Activated effector memory CD4-positive, alpha-beta T cell treated with Interleukin-2 at 50 U/mL for 16 hours (primary cell): ENCODE results near the gene LRRC31.
A peak's percentile ranks its signal among the peaks of the same experiment; 100 is the strongest.

Experiments
- DNase-seq: peaks from one replicate; pipeline ENCODE4 v3.0.0-alpha.2; 2020

Gene LRRC31

GRCh38 chr3:169812332-169813235 lies 57.2 kb downstream of the LRRC31 start, which contains the start of the genes LRRC34 and LRRIQ4:
Gene LRRC34 (minus strand): TSS chr3:169812904. CDS start chr3:169812548, 356 bp downstream.
Gene LRRIQ4 (plus strand): TSS chr3:169812870. CDS start chr3:169821922, 9,052 bp downstream.
- DNase-seq = peak; percentile 41

DNA sequence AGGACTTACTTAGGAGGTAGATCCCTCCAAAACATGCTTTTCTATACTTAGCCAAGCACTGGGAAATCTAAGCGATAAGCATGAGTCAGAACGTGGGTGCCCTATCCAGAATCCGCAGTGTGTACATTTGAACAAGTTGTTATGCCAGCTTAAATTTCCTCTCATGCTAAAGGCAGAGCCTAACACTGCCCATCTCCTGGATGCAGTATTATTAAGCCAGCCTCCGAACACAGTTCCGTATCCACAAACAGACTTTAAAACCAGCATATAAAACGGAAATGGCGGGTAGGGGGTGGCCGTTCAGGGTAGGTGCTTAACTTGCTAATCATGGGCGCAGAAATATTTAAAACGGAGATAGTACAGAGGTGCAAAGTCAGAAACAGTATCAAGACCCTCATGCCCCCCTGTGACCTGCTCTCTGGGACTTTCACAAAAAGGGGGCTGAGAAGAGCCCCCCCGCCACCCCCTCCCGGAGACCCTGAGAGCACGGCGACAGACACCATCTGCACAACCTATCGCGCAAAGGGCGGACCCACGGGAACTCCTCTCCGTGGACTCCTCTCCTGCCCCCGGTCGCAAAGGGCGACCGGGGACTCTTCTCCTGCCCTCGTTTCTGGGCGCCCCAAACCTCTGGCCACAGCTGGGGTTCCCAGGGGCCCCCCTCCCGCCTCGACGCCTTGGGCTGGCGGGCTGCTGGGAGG lies 58.0 kb downstream of the LRRC31 start:
- DNase-seq = no peak

DNA sequence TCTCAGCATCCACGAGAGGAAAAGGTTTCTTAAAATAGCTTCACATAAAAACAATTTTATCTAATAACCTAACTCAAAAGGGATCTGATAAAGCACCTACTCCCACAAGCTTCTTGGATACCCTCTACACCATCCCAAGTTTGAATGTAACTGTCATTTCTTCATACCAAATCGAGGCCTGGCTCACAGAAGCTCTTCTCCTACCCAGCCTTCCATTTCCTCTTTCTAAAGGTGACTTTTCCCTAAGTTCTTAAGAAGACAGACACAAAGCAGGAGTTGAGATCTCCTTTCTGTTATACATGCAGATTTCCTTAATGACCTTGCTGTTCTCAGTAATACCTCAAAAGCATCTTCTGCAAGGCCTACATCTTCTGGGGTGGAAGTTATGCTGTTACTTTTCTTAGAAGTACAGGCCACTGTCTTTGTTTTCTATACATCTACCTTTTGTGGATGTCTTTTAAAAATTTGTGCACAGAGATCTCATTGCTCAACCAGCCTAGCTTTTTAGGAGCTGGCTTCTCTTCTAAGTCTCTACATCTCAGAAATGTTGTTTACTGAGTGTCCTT lies 60.4 kb downstream of the LRRC31 start:
- DNase-seq = no peak

GRCh38 chr3:169804681-169805080 lies 65.1 kb downstream of the LRRC31 start:
- DNase-seq = no peak

GRCh38 chr3:169792359-169792758 lies 77.4 kb downstream of the LRRC31 start:
- no peak for DNase-seq

DNA sequence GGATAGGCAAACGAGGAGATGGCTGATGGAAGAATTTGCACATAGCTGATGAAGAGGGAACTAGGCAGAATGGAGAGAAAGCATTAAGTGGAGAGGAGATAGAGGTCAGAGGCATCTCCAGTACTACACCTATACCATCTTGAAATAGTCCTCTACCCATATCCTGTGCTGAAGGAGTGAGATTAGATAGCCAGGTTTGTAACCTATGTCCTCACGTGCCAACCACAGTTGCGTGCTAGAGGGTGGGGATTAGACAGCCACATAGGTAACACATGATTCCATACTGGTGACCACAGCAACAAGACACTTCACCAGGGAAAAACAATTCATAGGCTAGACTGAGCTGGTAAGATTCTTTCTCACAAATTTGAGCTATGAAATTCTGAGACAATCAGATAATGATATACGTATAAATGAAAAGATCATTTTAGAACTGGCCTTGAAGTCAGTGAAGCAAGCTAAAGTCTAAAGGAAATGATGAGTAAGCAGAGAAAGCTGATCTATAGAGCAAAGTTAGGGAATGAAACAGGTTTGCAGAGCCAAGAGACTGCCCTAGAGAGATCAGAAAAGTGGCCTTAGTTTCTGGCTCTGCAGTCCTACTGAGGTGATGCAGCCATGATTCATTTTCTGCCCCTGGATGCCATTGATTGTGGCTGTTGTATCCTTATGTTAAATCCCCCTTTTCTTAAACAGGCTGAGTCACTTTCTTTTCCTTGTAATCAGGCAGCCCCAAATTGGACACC lies 78.9 kb downstream of the LRRC31 start:
- DNase-seq = no peak

DNA sequence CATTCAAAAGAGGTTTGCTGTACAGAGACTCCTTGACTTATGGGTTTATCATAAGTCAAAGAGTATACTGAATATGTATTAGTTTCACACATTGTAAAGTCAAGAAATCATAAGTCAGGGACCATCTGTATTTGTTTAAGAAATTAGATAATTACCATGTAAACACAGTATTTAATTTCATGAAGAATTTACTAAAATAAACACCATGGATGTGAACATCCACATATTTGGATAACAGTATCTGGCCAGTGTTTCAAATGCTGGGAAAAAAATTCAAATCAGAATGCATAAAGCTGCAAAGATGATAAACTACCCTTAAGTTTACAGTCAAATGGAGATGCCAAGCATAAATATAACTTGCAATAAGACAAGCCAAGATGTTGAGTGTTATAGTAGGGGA lies 79.5 kb downstream of the LRRC31 start:
- DNase-seq = no peak
